Thymus (tissue), 11 donors: ENCODE data around the gene POC5. TPM values are rescaled to one million over a fixed set of nuclear protein-coding genes. Genes with fewer than 3 reads are reported as not detected.
"Not testable (repeated sequence)": the region's sequence is repeated elsewhere in the genome, so short reads cannot be mapped to it uniquely, and the experiment has no call there.

ENCODE experiments used
- DNase-seq, 9 donors: peaks; one replicate each; pipeline ENCODE4 v3.0.0-alpha.2; 2013; ENCODE audit warnings: low spot score in 9 of 9, low read depth in 6 of 9, missing footprints in 1 of 9
- H3K27ac ChIP-seq, 2 donors: one replicate each; pipeline ENCODE4 v1.5.1; 2013; ENCODE audit warnings: control low read depth in 1 of 2, low read depth in 1 of 2, low read length in 1 of 2, mild to moderate bottlenecking in 1 of 2, moderate library complexity in 1 of 2
- H3K27me3 ChIP-seq, 2 donors: one replicate each; pipeline ENCODE4 v1.5.1; 2013; ENCODE audit warnings: low read length in 1 of 2; ENCODE audit not compliant: control insufficient read depth in 2 of 2, insufficient read depth in 1 of 2
- H3K36me3 ChIP-seq, 2 donors: one replicate each; pipeline ENCODE4 v1.5.1; 2013; ENCODE audit warnings: low read length in 1 of 2, mild to moderate bottlenecking in 1 of 2, moderate library complexity in 1 of 2; ENCODE audit not compliant: control insufficient read depth in 2 of 2, insufficient read depth in 2 of 2
- H3K4me1 ChIP-seq, 2 donors: one replicate each; pipeline ENCODE4 v1.5.1; 2013; ENCODE audit warnings: low read length in 2 of 2; ENCODE audit not compliant: control insufficient read depth in 2 of 2, insufficient read depth in 2 of 2
- H3K4me3 ChIP-seq, 2 donors: one replicate each; pipeline ENCODE4 v1.5.1; 2013; ENCODE audit warnings: low read length in 2 of 2, control low read depth in 1 of 2, mild to moderate bottlenecking in 1 of 2
- H3K9me3 ChIP-seq, 2 donors: one replicate each; pipeline ENCODE4 v1.5.1; 2013; ENCODE audit warnings: low read length in 1 of 2, mild to moderate bottlenecking in 1 of 2; ENCODE audit not compliant: control insufficient read depth in 2 of 2, insufficient read depth in 1 of 2
- WGBS: extraction: QIAGEN DNeasy Blood & Tissue Kit; methylation state at CpG from one replicate; pipeline ENCODE4 v1.1.7; 2013; 5-methylcytosine and 5-hydroxymethylcytosine counted together
- polyA plus RNA-seq: library from polyadenylated mRNA; stranded (reverse); fragments of 200-250 nt; gene quantifications from one replicate; pipeline ENCODE4 v1.2.3, GENCODE V29; 2013
- total RNA-seq: library from RNA; stranded (reverse); fragments of 120-200 nt; gene quantifications from one replicate; pipeline ENCODE4 v1.2.4, GENCODE V29; 2013
- donor health status: healthy.

Gene POC5
- total and polyA plus RNA-seq, 2 donors = 18.9 to 21.4 TPM

GRCh38 chr5:75711151-75711550 is 6.1 kb downstream of the POC5 start:
- no peaks in the 10 kb centered on the region for H3K27me3 ChIP-seq
- DNase-seq = no peak
- no peak overlapping the region for H3K4me3 ChIP-seq
- 100% methylated on average over 1 of the region's 1 CpG for WGBS
- H3K36me3 ChIP-seq = peaks cover 13 to 32% of the 10 kb centered on the region in 2 donors
- peaks cover 2 to 5% of the 10 kb centered on the region in 2 donors for H3K4me1 ChIP-seq
- no peaks in the 10 kb centered on the region for H3K9me3 ChIP-seq
- H3K27ac ChIP-seq = no peak overlapping the region

- Histone ChIP-seq H3K36me3 (peaks cover 13 to 32% of the 10 kb centered on the region in 2 donors), H3K9me3 (no peaks in the 10 kb centered on the region), H3K4me1 (peaks cover 0 to under 1% of the 10 kb centered on the region in 2 donors), H3K27ac (no peak overlapping the region), H3K4me3 (no peak overlapping the region), H3K27me3 (no peaks in the 10 kb centered on the region)
- no peak for DNase-seq
- WGBS = 38% methylated on average over 1 of the region's 1 CpG
Observed at GRCh38 chr5:75710637-75711036, 6.6 kb downstream of the POC5 start.

GRCh38 chr5:75707911-75708509 is 9.2 kb downstream of the POC5 start:
- Histone ChIP-seq H3K27me3 (no peaks in the 10 kb centered on the region), H3K4me3 (no peak overlapping the region), H3K36me3 (peaks cover 9 to 36% of the 10 kb centered on the region in 2 donors), H3K27ac (no peak overlapping the region), H3K4me1 (no peaks in the 10 kb centered on the region), H3K9me3 (no peaks in the 10 kb centered on the region)
- no peak for DNase-seq
- WGBS = 96% methylated on average over 1 of the region's 1 CpG

GRCh38 chr5:75706775-75707174 is 10.5 kb downstream of the POC5 start:
- H3K27ac ChIP-seq = no peak overlapping the region
- H3K4me1 ChIP-seq = no peaks in the 10 kb centered on the region
- peaks cover 19 to 40% of the 10 kb centered on the region in 2 donors for H3K36me3 ChIP-seq
- H3K9me3 ChIP-seq = no peaks in the 10 kb centered on the region
- WGBS = 99% methylated on average over 3 of the region's 3 CpGs
- DNase-seq = no peak
- H3K4me3 ChIP-seq = no peak overlapping the region
- no peaks in the 10 kb centered on the region for H3K27me3 ChIP-seq

- WGBS = 95% methylated on average over 1 of the region's 1 CpG
- no peaks in the 10 kb centered on the region for H3K27me3 ChIP-seq
- no peak overlapping the region for H3K27ac ChIP-seq
- no peak for DNase-seq
- no peaks in the 10 kb centered on the region for H3K9me3 ChIP-seq
- no peak overlapping the region for H3K4me3 ChIP-seq
- H3K4me1 ChIP-seq = no peaks in the 10 kb centered on the region
- peaks cover 20 to 35% of the 10 kb centered on the region in 2 donors for H3K36me3 ChIP-seq
Observed at GRCh38 chr5:75706016-75706415, 11.2 kb downstream of the POC5 start.

GRCh38 chr5:75701856-75702255 is 15.4 kb downstream of the POC5 start:
- no peak for DNase-seq
- Histone ChIP-seq H3K36me3 (peaks cover 10 to 23% of the 10 kb centered on the region in 2 donors), H3K27ac (no peak overlapping the region), H3K9me3 (no peaks in the 10 kb centered on the region), H3K4me3 (no peak overlapping the region), H3K4me1 (no peaks in the 10 kb centered on the region), H3K27me3 (no peaks in the 10 kb centered on the region)
- WGBS = 94% methylated on average over 4 of the region's 4 CpGs

GRCh38 chr5:75695472-75696351 is 21.5 kb downstream of the POC5 start:
- not testable (repeated sequence) for H3K4me1 ChIP-seq, DNase-seq, H3K9me3 ChIP-seq, H3K27me3 ChIP-seq, H3K27ac ChIP-seq, H3K4me3 ChIP-seq
- 95% methylated on average over 22 of the region's 22 CpGs for WGBS
- peaks cover 7 to 17% of the 10 kb centered on the region in 2 donors for H3K36me3 ChIP-seq

- Histone ChIP-seq H3K27me3 (no peaks in the 10 kb centered on the region), H3K4me1 (no peaks in the 10 kb centered on the region), H3K4me3 (no peak overlapping the region), H3K27ac (no peak overlapping the region), H3K9me3 (no peaks in the 10 kb centered on the region), H3K36me3 (peaks cover 7 to 21% of the 10 kb centered on the region in 2 donors)
- DNase-seq = no peak
- WGBS = 98% methylated on average over 1 of the region's 1 CpG
Observed at GRCh38 chr5:75694781-75695180, 22.5 kb downstream of the POC5 start.

- no peak for DNase-seq
- Histone ChIP-seq H3K27ac (no peak overlapping the region), H3K4me1 (no peaks in the 10 kb centered on the region), H3K9me3 (no peaks in the 10 kb centered on the region), H3K4me3 (no peak overlapping the region), H3K36me3 (peaks cover 5 to 37% of the 10 kb centered on the region in 2 donors), H3K27me3 (no peaks in the 10 kb centered on the region)
- 99% methylated on average over 1 of the region's 1 CpG for WGBS
Observed at GRCh38 chr5:75690669-75691068, 26.6 kb downstream of the POC5 start.
